Measurements from ENCODE around the gene KLRD1. TPM values are rescaled to one million over a fixed set of nuclear protein-coding genes. Genes with fewer than 3 reads are reported as not detected.

KLRD1 gene
- total RNA-seq, 1 donor, result 0.45 TPM

- no peak for TF ChIP-seq CTCF (IDR thresholded peaks at IDR 0.05; ENCODE audit: insufficient read depth, low read length)
- no peak for DNase-seq (ENCODE audit: low read depth)
- H3K4me3 ChIP-seq (ENCODE audit: low read depth, low read length), result no peak overlapping the region
Measured at GRCh38 chr12:10283027-10283426, 24.6 kb upstream of the KLRD1 start.

GRCh38 chr12:10285919-10286318, 21.8 kb upstream of the KLRD1 start:
- no peak for TF ChIP-seq CTCF (IDR thresholded peaks at IDR 0.05; ENCODE audit: insufficient read depth, low read length)
- no peak overlapping the region for H3K4me3 ChIP-seq (ENCODE audit: low read depth, low read length)
- DNase-seq (ENCODE audit: low read depth), result no peak

- H3K4me3 ChIP-seq (ENCODE audit: low read depth, low read length), result no peak overlapping the region
- DNase-seq (ENCODE audit: low read depth), result no peak
- no peak for TF ChIP-seq CTCF (IDR thresholded peaks at IDR 0.05; ENCODE audit: insufficient read depth, low read length)
Measured at GRCh38 chr12:10289005-10289754, 18.5 kb upstream of the KLRD1 start.

- H3K4me3 ChIP-seq (ENCODE audit: low read depth, low read length), result no peak overlapping the region
- no peak for DNase-seq (ENCODE audit: low read depth)
- no peak for TF ChIP-seq CTCF (IDR thresholded peaks at IDR 0.05; ENCODE audit: insufficient read depth, low read length)
Measured at GRCh38 chr12:10291030-10291429, 16.6 kb upstream of the KLRD1 start.

GRCh38 chr12:10293151-10293550, 14.5 kb upstream of the KLRD1 start:
- DNase-seq (ENCODE audit: low read depth), result no peak
- no peak overlapping the region for H3K4me3 ChIP-seq (ENCODE audit: low read depth, low read length)
- no peak for TF ChIP-seq CTCF (IDR thresholded peaks at IDR 0.05; ENCODE audit: insufficient read depth, low read length)

GRCh38 chr12:10293570-10294227, 14.0 kb upstream of the KLRD1 start:
- no peak for TF ChIP-seq CTCF (IDR thresholded peaks at IDR 0.05; ENCODE audit: insufficient read depth, low read length)
- DNase-seq (ENCODE audit: low read depth), result no peak
- no peak overlapping the region for H3K4me3 ChIP-seq (ENCODE audit: low read depth, low read length)

Measured in fibroblast of the aortic adventitia (primary cell).